ENCODE results near the gene PKLR. TPM values are rescaled to one million over a fixed set of nuclear protein-coding genes. Genes with fewer than 3 reads are reported as not detected.

PKLR gene
- total RNA-seq, 4 donors from 2014 or later, result not detected

DNA sequence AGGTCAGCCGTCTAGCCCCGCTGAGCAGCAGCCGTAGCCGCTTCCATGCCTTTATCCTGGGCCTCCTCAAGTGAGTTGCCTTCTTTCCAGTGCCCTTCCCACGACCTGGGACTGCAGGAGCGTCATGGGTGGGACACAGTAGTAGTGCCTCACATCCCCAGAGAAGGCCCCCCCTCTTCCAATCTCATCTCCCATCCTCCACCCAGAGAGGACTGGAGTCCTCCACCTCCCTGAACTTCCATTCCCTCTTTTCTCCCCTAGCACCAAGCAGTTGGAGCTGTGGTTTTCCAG is 24.3 kb upstream of the PKLR start:
- H3K9me3 ChIP-seq, result no peaks in the 10 kb centered on the region
- H3K27me3 ChIP-seq, result no peaks in the 10 kb centered on the region
- TF ChIP-seq POLR2AphosphoS5 (IDR thresholded peaks at IDR 0.05) (no peak), POLR2A (IDR thresholded peaks at IDR 0.05) (no peak)
- peak overlapping the region in 3 of 4 donors; percentile 98 to 99 (median 99) for H3K27ac ChIP-seq
- no CpG with 5 or more reads among the region's 6 CpGs for WGBS, 2 donors (ENCODE audit: low coverage in 1 of 2)
- peaks cover 0 to 46% of the 10 kb centered on the region in 2 donors for H3K36me3 ChIP-seq
- peak overlapping the region in 1 of 2 donors; percentile 92 for H3K4me3 ChIP-seq
- peaks cover 0 to 54% (median 15%) of the 10 kb centered on the region in 3 donors for H3K4me1 ChIP-seq
- no peak for ATAC-seq

GRCh38 chr1:155324717-155325602 is 23.7 kb upstream of the PKLR start:
- Histone ChIP-seq H3K4me3 (peak overlapping the region; percentile 81 to 92), H3K27ac (peak overlapping the region; percentile 68 to 99 (median 98)), H3K36me3 (peaks cover 0 to 40% of the 10 kb centered on the region in 2 donors), H3K9me3 (no peaks in the 10 kb centered on the region), H3K27me3 (no peaks in the 10 kb centered on the region), H3K4me1 (peaks cover 0 to 60% (median 21%) of the 10 kb centered on the region in 3 donors)
- peak in 3 of 4 experiments; percentile 23 to 63 (median 47) for TF ChIP-seq CTCF (IDR thresholded peaks at IDR 0.05)
- TF ChIP-seq EP300 (IDR thresholded peaks at IDR 0.05), result no peak
- no peak for ATAC-seq
- WGBS, 2 donors (ENCODE audit: low coverage in 1 of 2), result 0 to 1% methylated on average over 5 to 12 of the region's 59 CpGs

DNA sequence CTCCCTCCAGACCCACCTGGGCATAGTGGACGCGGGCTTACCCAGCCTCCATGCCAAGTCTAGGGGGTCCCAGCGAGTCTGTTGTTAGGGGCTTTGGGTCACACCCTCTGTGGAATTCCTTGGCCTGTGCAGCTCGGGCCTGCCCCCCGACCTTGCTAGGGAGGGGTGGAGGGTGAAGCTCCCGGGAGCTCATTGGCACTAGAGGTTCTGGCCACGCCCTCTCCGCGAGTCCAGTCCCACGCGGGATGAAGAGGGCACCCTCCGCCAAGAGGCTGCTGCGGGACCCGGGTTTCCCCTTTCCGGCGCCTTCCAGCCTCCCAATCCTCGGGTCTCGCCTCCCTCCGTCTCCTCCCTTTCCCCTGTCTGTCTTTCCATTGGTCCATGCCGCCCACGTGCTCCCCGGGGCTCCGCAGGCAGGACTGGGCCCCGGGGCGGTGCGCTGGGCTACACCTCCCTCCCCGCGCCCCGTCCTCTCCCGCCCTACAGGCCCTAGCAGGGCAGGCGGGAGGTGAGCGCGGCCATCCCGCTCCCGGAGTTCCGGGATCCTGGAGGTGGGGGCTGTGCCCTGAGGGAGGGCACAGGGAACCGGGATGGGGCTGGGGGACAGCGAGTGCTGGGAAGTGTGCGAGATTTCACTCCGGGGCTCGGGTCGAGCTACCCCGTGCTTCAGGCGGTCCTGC is 22.9 kb upstream of the PKLR start:
- peak; percentile 84 for TF ChIP-seq POLR2A (IDR thresholded peaks at IDR 0.05)
- no peak for TF ChIP-seq EP300 (IDR thresholded peaks at IDR 0.05)
- TF ChIP-seq CTCF (IDR thresholded peaks at IDR 0.05), result peak in 1 of 4 experiments; percentile 26
- TF ChIP-seq POLR2AphosphoS5 (IDR thresholded peaks at IDR 0.05), result peak; percentile 78
- H3K9me3 ChIP-seq, result no peaks in the 10 kb centered on the region
- WGBS, 2 donors (ENCODE audit: low coverage in 1 of 2), result 0% methylated on average over 1 of the region's 44 CpGs; no CpG with 5 or more reads in 1 of the 2 donors
- ATAC-seq, result peak; percentile 86
- H3K27me3 ChIP-seq, result no peaks in the 10 kb centered on the region
- peaks cover 0 to 32% of the 10 kb centered on the region in 2 donors for H3K36me3 ChIP-seq
- H3K4me3 ChIP-seq, result peak overlapping the region; percentile 81 to 92
- H3K27ac ChIP-seq, result peak overlapping the region; percentile 96 to 99 (median 98)
- H3K4me1 ChIP-seq, result peaks cover 0 to 64% (median 21%) of the 10 kb centered on the region in 3 donors

- WGBS, 2 donors (ENCODE audit: low coverage in 1 of 2), result no CpG with 5 or more reads among the region's 29 CpGs
- TF ChIP-seq POLR2A (IDR thresholded peaks at IDR 0.05), result peak in 1 of 2 donors; percentile 7
- TF ChIP-seq POLR2AphosphoS5 (IDR thresholded peaks at IDR 0.05), result no peak
- peak; percentile 73 for ATAC-seq
- Histone ChIP-seq H3K27ac (peak overlapping the region; percentile 96 to 99 (median 98)), H3K4me3 (peak overlapping the region; percentile 81 to 92), H3K36me3 (peaks cover 0 to 30% of the 10 kb centered on the region in 2 donors), H3K9me3 (no peaks in the 10 kb centered on the region), H3K4me1 (peaks cover 0 to 64% (median 21%) of the 10 kb centered on the region in 3 donors), H3K27me3 (no peaks in the 10 kb centered on the region)
Measured at GRCh38 chr1:155323729-155324036, 22.4 kb upstream of the PKLR start.

DNA sequence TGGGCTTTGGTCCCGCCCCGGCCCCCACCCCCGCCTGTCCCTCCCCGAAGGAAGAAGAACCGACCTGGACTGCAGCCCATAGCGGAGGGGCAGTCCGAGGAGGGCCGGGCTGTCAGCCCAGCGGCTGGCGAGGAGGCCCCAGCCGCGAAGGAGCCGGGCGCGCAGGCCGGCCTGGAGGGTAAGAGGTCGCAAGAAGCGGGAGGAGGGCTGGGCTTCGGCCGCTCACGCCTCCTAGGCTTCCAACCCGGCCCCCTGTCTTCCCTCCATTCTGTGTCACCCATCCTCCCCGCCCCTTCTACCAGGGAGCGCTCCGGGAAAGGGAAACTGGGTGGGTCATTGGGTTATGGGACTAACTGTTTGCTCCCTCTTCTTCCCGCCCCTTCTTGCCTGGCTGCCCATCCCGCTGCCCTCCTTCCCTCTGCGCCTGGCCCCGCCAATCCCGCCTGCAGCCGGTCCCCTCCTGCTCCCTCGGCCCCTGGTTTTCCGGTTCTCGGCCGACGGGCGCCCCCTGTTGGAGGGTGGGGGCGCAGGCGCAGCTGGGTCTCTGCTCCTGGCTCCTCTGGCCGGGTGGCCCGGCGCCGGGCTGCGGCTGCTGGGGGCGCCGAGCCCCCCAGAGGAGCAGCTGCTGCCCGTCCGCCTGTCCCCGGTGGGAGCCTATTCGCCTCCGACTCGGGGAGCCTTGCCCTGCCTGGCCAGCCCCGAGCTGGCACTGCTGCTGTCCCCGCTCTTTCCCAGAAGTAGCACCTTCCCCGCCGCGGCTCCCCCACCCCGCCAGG is 21.9 kb upstream of the PKLR start:
- Histone ChIP-seq H3K27me3 (no peaks in the 10 kb centered on the region), H3K4me3 (peak overlapping the region; percentile 81 to 92), H3K9me3 (no peaks in the 10 kb centered on the region), H3K4me1 (peaks cover 0 to 64% (median 21%) of the 10 kb centered on the region in 3 donors), H3K27ac (peak overlapping the region; percentile 96 to 99 (median 98)), H3K36me3 (peaks cover 0 to 30% of the 10 kb centered on the region in 2 donors)
- 0% methylated on average over 11 of the region's 58 CpGs; no CpG with 5 or more reads in 1 of the 2 donors for WGBS, 2 donors (ENCODE audit: low coverage in 1 of 2)
- peak; percentile 73 for ATAC-seq
- TF ChIP-seq POLR2AphosphoS5 (IDR thresholded peaks at IDR 0.05) (peak; percentile 59), EP300 (IDR thresholded peaks at IDR 0.05) (no peak), POLR2A (IDR thresholded peaks at IDR 0.05) (peak in 1 of 2 donors; percentile 29), CTCF (IDR thresholded peaks at IDR 0.05) (peak in 3 of 4 experiments; percentile 96 to 98 (median 97))
